ENCODE data around the gene MAP3K12.

MAP3K12 gene

DNA sequence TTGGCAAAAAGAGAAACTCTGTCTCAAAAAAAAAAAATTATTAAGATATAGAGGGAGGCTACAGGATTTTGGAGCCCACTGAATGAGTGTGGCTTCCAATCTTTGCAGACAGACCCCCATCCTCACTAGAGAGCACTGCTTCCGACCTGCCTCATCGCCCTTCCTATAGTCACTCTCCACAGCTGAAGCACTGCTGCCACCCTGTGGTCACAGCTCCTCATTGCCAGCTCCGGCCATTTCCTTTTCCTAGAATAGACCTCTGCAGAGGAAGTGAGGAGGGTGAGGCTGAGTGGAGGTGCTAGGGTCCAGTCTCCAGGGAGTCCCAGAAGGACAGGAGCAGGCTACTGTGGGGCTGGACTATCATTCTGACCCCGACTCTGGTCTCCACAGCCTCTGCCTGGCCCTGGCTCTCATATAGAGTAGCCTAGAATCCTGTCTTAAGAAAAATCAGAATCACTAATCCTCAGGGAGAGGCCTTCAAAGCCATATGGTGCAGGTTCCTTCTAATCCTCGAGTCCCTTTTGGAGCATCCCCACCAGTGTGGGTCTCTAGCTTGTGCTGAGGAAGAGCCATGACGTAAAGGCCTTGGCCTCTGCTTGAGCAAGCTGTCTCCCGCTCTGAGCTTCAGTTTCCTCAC is 9.4 kb upstream of the MAP3K12 start:
- DNase-seq (ENCODE audit: low read depth): no peak
- TF ChIP-seq, protein P1, sequence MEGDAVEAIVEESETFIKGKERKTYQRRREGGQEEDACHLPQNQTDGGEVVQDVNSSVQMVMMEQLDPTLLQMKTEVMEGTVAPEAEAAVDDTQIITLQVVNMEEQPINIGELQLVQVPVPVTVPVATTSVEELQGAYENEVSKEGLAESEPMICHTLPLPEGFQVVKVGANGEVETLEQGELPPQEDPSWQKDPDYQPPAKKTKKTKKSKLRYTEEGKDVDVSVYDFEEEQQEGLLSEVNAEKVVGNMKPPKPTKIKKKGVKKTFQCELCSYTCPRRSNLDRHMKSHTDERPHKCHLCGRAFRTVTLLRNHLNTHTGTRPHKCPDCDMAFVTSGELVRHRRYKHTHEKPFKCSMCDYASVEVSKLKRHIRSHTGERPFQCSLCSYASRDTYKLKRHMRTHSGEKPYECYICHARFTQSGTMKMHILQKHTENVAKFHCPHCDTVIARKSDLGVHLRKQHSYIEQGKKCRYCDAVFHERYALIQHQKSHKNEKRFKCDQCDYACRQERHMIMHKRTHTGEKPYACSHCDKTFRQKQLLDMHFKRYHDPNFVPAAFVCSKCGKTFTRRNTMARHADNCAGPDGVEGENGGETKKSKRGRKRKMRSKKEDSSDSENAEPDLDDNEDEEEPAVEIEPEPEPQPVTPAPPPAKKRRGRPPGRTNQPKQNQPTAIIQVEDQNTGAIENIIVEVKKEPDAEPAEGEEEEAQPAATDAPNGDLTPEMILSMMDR (conservative IDR thresholded peaks at IDR 0.05; ENCODE audit: low read depth, low read length): peak; percentile 93
- no peak overlapping the region for H3K4me3 ChIP-seq (ENCODE audit: low read length)

DNA sequence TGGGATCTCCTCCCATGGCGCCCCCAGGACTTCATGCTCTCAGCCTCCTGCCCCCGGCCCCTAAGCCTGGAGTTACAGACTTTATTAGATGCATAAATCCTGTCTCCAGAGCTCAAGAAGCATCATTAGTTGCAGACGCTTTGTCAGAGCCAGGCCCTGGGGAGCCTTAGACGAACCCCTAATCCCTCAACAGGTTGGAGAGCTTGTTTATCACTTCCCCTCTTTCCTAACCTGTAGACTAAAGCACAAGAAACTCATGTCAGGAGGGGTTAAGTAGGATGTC is 8.3 kb upstream of the MAP3K12 start:
- DNase-seq (ENCODE audit: low read depth): no peak
- no peak overlapping the region for H3K4me3 ChIP-seq (ENCODE audit: low read length)
- TF ChIP-seq, protein P1 (conservative IDR thresholded peaks at IDR 0.05; ENCODE audit: low read depth, low read length): no peak

DNA sequence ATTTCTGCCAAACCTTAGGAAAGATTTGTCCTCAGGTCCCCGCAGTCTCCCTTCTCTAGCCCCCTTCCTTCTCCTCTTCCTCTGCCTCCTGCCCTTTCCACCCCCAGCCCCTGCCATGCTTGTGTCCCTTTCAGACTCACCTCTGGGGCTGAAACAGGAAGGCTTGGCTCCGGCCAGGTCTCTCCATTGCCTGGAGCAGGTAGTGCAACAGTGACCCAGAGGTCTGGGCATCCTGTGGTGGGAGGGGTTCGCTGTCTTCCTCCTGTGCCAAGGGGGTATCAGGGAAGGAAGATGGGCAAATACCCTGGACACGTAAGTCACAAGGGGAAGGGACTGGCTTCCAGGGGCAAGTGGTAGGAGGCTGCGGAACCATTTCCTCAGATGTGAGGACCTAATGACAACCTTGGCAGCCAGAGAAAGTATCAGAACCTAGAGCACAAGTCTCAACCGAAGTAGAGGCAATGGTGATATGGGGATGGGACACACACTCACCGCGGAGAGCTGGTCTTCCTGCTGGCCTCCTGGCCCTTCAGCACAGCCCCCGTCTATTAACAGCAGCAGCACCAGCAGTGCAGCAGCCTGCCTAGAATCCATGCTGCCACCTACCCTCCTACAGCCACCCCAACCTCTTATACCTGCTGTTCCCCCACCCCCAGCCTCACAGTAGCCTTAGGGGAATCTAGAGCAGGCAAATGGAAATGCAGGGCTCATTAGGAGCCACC is 7.8 kb upstream of the MAP3K12 start, which contains the start of gene NPFF:
Gene NPFF, minus strand, starts transcription at position 604 of the 722 bp plus-strand sequence. Its CDS starts 10 bp downstream, at position 594.
- H3K4me3 ChIP-seq (ENCODE audit: low read length): no peak within 1 kb of the TSS
- DNase-seq (ENCODE audit: low read depth): no peak

DNA sequence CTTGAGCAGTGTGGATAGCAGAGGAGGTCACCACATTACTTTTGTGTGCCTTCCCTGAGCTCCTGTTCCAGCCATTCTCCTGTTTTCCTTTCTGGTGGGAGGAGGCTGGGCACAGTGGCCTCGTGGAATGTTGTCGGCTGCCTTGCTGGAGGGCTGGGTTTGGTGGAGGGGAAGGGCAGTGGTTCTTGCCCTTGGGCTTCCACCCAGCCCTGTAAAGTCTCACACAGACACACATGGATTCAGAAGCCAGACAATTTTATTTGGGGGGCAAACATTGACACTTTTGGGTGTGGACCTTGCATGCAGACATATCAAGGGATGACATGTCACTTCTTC is 7.2 kb upstream of the MAP3K12 start:
- DNase-seq (ENCODE audit: low read depth): no peak
- TF ChIP-seq, protein P1 (conservative IDR thresholded peaks at IDR 0.05; ENCODE audit: low read depth, low read length): no peak
- H3K4me3 ChIP-seq (ENCODE audit: low read length): no peak overlapping the region

More for the DNA sequence above, 7.8 kb upstream of the MAP3K12 start, which contains the start of gene NPFF:
- TF ChIP-seq, protein P1 (conservative IDR thresholded peaks at IDR 0.05; ENCODE audit: low read depth, low read length): no peak

DNA sequence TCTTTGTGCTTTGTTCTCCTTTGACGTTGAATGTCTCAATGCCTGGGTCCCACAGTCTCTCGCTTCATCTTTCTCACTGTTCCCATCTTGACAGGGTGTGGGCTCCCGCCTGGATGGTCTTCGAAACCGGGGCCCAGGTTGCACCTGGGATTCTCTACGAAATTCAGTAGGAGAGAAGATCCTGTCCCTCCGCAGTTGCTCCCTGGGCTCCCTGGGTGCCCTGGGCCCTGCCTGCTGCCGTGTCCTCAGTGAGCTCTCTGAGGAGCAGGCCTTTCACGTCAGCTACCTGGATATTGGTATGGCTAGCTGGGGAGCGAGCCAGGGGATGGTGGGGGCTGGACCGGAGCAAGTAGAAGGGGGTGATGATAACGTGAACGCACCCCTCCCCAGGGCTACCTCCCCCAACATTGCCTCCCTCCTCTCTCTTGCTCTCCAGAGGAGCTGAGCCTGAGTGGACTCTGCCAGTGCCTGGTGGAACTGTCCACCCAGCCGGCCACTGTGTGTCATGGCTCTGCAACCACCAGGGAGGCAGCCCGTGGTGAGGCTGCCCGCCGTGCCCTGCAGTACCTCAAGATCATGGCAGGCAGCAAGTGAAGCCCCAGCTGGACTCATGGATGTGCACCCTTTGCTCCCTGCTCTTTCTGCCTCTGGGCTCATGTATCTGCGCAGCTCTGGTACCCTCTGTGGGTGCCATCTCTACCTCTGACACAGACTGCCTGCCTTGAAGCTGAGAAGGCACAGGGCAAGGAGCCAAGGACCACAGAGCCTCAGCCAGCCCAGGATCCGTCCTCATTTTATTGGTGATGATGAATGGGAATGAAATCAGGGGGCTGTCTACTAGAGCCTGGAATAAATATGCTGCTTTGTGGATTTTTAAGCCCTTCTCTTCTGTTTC is 6.5 kb upstream of the MAP3K12 start:
- no peak for DNase-seq (ENCODE audit: low read depth)
- TF ChIP-seq, protein P1 (conservative IDR thresholded peaks at IDR 0.05; ENCODE audit: low read depth, low read length): no peak

DNA sequence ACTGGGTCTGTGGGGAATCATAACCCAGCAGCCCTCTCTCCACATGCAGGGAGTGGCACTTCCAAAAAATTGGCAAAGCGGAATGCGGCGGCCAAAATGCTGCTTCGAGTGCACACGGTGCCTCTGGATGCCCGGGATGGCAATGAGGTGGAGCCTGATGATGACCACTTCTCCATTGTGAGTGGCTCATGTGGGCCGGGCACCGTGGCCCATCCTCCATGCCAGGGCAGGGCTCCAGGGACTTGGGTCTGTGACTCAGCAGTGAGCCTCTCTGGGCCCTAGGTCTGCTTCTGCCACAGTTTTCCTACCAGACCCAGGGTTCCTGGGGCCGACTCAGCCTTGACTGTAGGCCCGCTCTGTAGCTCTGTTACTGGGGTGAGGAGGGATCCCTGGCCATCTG is 5.8 kb upstream of the MAP3K12 start:
- TF ChIP-seq, protein P1 (conservative IDR thresholded peaks at IDR 0.05; ENCODE audit: low read depth, low read length): no peak
- no peak overlapping the region for H3K4me3 ChIP-seq (ENCODE audit: low read length)
- DNase-seq (ENCODE audit: low read depth): no peak

More for the DNA sequence above, 6.5 kb upstream of the MAP3K12 start:
- no peak overlapping the region for H3K4me3 ChIP-seq (ENCODE audit: low read length)

Measured in retinal pigment epithelial cell (primary cell).